Measurements from ENCODE around the gene POU5F1. TPM values are rescaled to one million over a fixed set of nuclear protein-coding genes. Genes with fewer than 3 reads are reported as not detected.

POU5F1 gene
- total and polyA plus RNA-seq, 9 of the 15 experiments (the other 6 are each of a cell fraction or from before 2014, with no cell fraction given) = 0.06 to 2.0 (median 0.10) TPM; not detected in 6

- TF ChIP-seq ZBTB43 (CRISPR knock-in tag; IDR thresholded peaks at IDR 0.05) (no peak), ZNF12 (CRISPR knock-in tag; IDR thresholded peaks at IDR 0.05) (no peak), RFX7 (CRISPR knock-in tag; IDR thresholded peaks at IDR 0.05) (no peak), KDM4B (IDR thresholded peaks at IDR 0.05; ENCODE audit: borderline replicate concordance in 2 of 2, low read depth in 1 of 2) (no peak), MEIS2 (IDR thresholded peaks at IDR 0.05; ENCODE audit: partially characterized antibody) (no peak), ID3 (CRISPR knock-in tag; IDR thresholded peaks at IDR 0.05) (no peak), ID3 (tag; IDR thresholded peaks at IDR 0.05) (0 out of 2 replicates have a peak, but pooled peaks have one; percentile 19), ZNF280A (IDR thresholded peaks at IDR 0.05; ENCODE audit: low read depth, partially characterized antibody) (no peak), CLOCK (CRISPR knock-in tag; IDR thresholded peaks at IDR 0.05; ENCODE audit: borderline replicate concordance) (no peak), ZNF79 (CRISPR knock-in tag; IDR thresholded peaks at IDR 0.05; ENCODE audit: low read depth) (no peak), TAF7 (tag; IDR thresholded peaks at IDR 0.05) (no peak), NCOA1 (IDR thresholded peaks at IDR 0.05; ENCODE audit: low read depth) (no peak), MCM5 (IDR thresholded peaks at IDR 0.05; ENCODE audit: low read depth) (no peak)
Observed at GRCh38 chr6:31175971-31176370, 5.5 kb upstream of the POU5F1 start (continued).
